RWPE2 (cell line): Measurements from ENCODE around the gene BRDT.

ENCODE experiments used
- ATAC-seq: fragments of 200-7000 bp; cut with Tn5 transposase; 3 replicates; pipeline ENCODE4 v1.9.1; 2021; ENCODE audit warnings: low read depth
- DNase-seq: peaks from one replicate; pipeline ENCODE4 v3.0.0-alpha.2; 2020; ENCODE audit warnings: low spot score
- H3K27ac ChIP-seq: fragments of 450-650 bp; 2 replicates; pipeline ENCODE4 v1.5.1; 2017; ENCODE audit warnings: mild to moderate bottlenecking; ENCODE audit not compliant: poor library complexity, severe bottlenecking
- H3K27me3 ChIP-seq: fragments of 250-450 bp; sonication (Bioruptor Pico); 2 replicates; pipeline ENCODE4 v1.5.1; 2021; ENCODE audit warnings: mild to moderate bottlenecking, moderate library complexity; ENCODE audit not compliant: insufficient read depth, poor library complexity, severe bottlenecking
- H3K36me3 ChIP-seq: fragments of 250-450 bp; sonication (Bioruptor Pico); 2 replicates; pipeline ENCODE4 v1.5.1; 2020; ENCODE audit warnings: low read depth, mild to moderate bottlenecking, moderate library complexity
- H3K4me1 ChIP-seq: fragments of 250-450 bp; sonication (Bioruptor Pico); 2 replicates; pipeline ENCODE4 v1.5.1; 2021; ENCODE audit warnings: mild to moderate bottlenecking, moderate library complexity; ENCODE audit not compliant: insufficient read depth, poor library complexity, severe bottlenecking
- H3K4me3 ChIP-seq: fragments of 250-450 bp; sonication (Bioruptor Pico); 2 replicates; pipeline ENCODE4 v1.5.1; 2021; ENCODE audit warnings: mild to moderate bottlenecking, moderate library complexity; ENCODE audit not compliant: severe bottlenecking
- H3K9me3 ChIP-seq: fragments of 250-450 bp; sonication (Bioruptor Pico); 2 replicates; pipeline ENCODE4 v1.5.1; 2021; ENCODE audit warnings: mild to moderate bottlenecking, moderate library complexity; ENCODE audit not compliant: severe bottlenecking
- TF ChIP-seq, protein P1 (sequence below): fragments of 450-650 bp; IDR thresholded peaks from one replicate; pipeline ENCODE4 v1.5.1; 2017; ENCODE audit warnings: mild to moderate bottlenecking, moderate library complexity; ENCODE audit not compliant: poor library complexity, severe bottlenecking

Gene BRDT

DNA sequence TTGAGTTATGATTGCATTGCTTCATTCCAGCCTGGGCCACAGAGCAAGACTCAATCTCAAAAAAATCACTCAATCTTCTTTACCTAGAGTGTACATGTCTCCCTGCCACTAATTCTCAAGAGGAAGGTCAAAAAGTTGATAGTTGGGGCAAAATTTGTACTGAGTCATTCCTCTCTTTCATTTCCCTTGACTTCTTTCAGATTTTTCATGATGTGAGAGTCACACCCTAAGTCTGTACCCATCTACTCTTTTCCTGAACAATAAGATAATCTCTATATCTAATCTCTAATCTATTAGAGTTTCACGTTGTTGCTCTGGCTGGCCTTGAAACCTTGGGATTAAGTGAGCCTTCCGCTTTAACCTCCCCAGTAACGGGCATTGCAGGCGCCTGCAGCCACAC is 1.1 kb upstream of the BRDT start:
- no peaks in the 10 kb centered on the region for H3K36me3 ChIP-seq
- no peaks in the 10 kb centered on the region for H3K9me3 ChIP-seq
- no peaks in the 10 kb centered on the region for H3K4me1 ChIP-seq
- no peaks in the 10 kb centered on the region for H3K27me3 ChIP-seq
- TF ChIP-seq, protein P1, sequence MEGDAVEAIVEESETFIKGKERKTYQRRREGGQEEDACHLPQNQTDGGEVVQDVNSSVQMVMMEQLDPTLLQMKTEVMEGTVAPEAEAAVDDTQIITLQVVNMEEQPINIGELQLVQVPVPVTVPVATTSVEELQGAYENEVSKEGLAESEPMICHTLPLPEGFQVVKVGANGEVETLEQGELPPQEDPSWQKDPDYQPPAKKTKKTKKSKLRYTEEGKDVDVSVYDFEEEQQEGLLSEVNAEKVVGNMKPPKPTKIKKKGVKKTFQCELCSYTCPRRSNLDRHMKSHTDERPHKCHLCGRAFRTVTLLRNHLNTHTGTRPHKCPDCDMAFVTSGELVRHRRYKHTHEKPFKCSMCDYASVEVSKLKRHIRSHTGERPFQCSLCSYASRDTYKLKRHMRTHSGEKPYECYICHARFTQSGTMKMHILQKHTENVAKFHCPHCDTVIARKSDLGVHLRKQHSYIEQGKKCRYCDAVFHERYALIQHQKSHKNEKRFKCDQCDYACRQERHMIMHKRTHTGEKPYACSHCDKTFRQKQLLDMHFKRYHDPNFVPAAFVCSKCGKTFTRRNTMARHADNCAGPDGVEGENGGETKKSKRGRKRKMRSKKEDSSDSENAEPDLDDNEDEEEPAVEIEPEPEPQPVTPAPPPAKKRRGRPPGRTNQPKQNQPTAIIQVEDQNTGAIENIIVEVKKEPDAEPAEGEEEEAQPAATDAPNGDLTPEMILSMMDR, result no peak
- ATAC-seq (no peak), DNase-seq (no peak)
- H3K27ac ChIP-seq, result no peak overlapping the region
- H3K4me3 ChIP-seq, result no peak overlapping the region

DNA sequence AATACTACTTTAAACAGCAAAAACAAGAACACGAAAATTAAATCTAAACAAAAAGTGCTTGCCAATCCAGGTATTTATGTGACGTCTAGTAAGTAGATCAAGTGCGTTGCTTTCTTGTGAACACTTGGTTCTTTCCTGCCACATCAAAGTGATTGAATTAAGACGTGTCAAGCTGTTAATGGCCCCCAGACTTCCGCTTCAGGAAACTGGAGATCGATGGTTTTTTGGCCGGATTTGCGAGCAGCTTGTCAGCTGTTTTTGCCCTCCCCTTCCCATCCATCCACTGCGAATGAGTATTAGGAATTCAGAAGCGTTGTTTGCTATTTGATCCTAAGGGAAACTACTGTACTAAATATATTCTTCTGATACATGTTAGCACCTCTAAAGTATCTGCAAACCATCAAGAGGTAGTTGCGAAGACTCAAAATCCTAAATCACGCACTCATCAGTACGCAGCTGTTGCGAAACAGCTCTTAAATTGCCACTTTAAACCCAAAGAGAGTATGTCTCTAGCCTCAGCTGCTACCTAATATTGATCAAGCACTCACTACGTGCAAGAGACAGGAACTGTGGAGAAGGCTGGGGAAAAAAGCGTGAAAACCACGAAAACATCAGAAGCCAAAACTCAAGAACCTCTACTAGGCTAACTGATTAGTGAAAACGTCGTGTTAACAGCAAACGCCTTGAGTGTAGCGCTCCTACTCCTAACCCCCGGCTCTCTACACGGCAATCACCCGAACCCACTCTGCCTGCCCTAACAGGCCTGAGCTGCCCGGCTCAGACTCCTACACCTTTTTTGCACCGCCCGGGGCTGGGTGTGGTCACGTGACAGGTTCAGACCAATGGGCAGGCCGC is 473 bp upstream of the BRDT start:
- Histone ChIP-seq H3K27me3 (no peaks in the 10 kb centered on the region), H3K9me3 (no peaks in the 10 kb centered on the region), H3K27ac (no peak overlapping the region), H3K4me1 (no peaks in the 10 kb centered on the region), H3K36me3 (no peaks in the 10 kb centered on the region), H3K4me3 (no peak overlapping the region)
- TF ChIP-seq, protein P1, result no peak
- no peak for DNase-seq
- no peak for ATAC-seq

DNA sequence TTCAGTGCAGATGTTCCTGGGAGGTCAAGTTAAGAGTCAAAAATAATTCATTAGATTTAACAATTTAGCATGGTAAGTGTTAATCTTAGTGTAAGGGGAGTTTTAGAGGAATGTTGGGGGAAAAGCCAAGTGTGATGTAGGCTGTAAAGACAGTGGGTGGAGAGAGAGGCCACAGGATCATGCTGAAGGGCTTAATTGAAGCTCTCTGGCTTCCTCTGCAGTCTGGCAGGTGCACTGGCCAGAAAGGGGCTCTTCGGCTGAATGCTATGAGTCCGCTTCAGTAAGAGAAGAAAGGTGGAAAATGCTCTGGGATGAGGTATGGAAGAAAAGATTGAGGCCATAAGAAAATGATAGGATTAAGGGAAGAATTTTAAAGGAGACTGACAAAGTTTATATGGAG is 3.0 kb downstream of the BRDT start:
- DNase-seq (no peak), ATAC-seq (no peak)
- Histone ChIP-seq H3K4me3 (no peak overlapping the region), H3K27ac (no peak overlapping the region), H3K27me3 (no peaks in the 10 kb centered on the region), H3K4me1 (no peaks in the 10 kb centered on the region), H3K9me3 (no peaks in the 10 kb centered on the region), H3K36me3 (no peaks in the 10 kb centered on the region)
- TF ChIP-seq, protein P1, result no peak

DNA sequence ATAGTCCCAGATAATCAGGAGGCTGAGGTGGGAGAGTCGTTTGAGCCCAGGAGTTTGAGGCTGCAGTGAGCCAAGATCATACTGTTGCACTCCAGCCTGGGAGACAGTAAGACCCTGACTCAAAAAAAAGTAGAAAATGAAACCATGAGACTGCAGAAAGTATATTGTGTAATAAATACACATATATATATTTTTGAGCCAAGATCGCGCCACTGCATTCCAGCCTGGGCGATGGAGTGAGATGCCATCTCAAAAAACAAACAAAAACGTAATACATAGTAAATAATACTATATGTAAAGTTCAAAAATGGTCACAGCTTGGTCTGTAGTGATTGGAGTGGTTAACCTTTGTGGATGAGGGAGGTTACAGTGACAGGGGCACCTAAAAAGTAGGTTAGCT is 9.7 kb downstream of the BRDT start:
- Histone ChIP-seq H3K9me3 (no peaks in the 10 kb centered on the region), H3K27ac (no peak overlapping the region), H3K4me1 (no peaks in the 10 kb centered on the region), H3K4me3 (no peak overlapping the region), H3K36me3 (no peaks in the 10 kb centered on the region), H3K27me3 (no peaks in the 10 kb centered on the region)
- DNase-seq (no peak), ATAC-seq (no peak)
- TF ChIP-seq, protein P1, result no peak

DNA sequence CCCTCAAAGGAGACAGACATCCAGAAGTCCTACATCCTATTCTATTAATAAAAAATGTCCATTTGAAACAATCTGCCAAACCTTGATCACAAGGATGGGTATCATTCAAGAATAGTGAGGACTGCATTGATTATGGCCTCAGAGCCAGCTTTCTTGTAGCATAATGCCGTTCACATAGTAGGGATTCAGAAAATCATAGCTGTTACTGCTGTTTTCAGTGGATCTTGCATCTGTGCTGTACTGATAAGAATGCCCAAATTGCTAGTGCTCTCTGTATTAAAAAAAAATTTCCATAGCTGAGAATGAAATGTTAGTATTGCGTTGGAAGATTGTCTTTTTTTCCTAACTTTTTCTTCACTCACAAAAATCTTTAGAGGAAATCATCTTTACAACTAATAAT is 19.1 kb downstream of the BRDT start:
- H3K9me3 ChIP-seq, result no peaks in the 10 kb centered on the region

More for the DNA sequence above, 19.1 kb downstream of the BRDT start:
- H3K4me1 ChIP-seq, result no peaks in the 10 kb centered on the region
- no peaks in the 10 kb centered on the region for H3K36me3 ChIP-seq
- ATAC-seq (no peak), DNase-seq (no peak)
- TF ChIP-seq, protein P1, result no peak
- H3K4me3 ChIP-seq, result no peak overlapping the region
- no peak overlapping the region for H3K27ac ChIP-seq
- H3K27me3 ChIP-seq, result no peaks in the 10 kb centered on the region
